ENCODE measurements around the gene GTF2A1.

GTF2A1 gene

DNA sequence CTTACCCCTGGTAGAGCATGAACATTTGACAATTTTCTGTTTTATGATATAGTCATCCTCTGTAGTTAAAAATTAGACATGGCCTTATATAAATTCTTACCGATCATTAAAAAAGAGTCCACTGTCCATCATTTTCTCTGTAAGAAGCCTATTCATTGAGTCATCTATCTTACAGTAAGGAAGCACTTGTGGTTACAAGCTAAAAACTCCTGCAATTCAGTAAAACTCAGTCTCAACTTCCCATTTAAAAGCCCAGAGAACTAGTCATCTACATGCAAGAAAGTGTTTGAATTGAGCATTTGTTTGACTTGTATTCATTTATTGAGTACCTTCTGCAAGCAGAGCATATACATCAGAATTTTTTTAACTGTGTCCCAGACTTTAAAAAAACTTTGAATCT, 63.3 kb downstream of the GTF2A1 start:
- in situ Hi-C loops (cut with HindIII; ENCODE audit: low pct_ligation_motif_present, low pct_unique_long_range_greater_than_20kb, low sequenced_read_pairs): no loop called here
- no peak for DNase-seq

DNA sequence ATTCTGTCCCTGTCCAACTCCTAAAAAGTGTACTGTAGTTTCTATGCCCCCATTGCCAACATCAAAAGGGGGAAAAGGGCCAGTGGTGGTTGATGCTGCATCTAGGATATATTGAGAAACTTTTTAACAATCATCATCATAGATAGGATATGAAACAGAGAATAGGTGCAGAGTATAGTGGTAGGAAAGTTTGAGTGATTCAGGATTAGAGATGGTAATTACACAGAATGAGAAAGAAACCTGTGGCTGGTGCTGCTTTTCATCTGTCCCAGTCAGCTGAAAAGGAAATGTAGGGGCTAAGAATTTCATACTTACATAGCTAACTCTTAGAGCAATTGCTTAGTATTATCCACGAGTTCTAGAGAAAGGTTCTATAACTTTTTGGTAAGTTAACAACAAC, 67.6 kb downstream of the GTF2A1 start:
- no peak for DNase-seq
- in situ Hi-C loops (cut with HindIII; ENCODE audit: low pct_ligation_motif_present, low pct_unique_long_range_greater_than_20kb, low sequenced_read_pairs): no loop called here

DNA sequence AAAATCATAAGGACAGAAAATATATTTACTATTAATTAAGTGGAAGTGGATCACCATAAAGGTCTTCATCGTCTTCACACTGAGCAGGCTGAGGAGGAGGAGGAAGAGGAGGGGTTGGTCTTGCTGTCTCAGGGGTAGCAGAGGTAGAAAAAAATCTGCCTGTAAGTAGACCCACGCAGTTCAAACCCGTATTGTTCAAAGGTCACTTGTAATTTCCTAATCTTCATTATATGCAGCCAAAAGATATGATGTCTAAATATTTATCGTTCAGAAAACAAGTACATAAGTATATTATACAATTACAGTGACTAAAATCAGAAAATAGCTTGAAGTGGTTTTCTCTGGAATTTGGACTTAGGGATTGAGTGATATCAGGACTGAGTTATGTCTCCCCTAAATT, 72.1 kb downstream of the GTF2A1 start:
- in situ Hi-C loops (cut with HindIII; ENCODE audit: low pct_ligation_motif_present, low pct_unique_long_range_greater_than_20kb, low sequenced_read_pairs): no loop called here
- DNase-seq: no peak

DNA sequence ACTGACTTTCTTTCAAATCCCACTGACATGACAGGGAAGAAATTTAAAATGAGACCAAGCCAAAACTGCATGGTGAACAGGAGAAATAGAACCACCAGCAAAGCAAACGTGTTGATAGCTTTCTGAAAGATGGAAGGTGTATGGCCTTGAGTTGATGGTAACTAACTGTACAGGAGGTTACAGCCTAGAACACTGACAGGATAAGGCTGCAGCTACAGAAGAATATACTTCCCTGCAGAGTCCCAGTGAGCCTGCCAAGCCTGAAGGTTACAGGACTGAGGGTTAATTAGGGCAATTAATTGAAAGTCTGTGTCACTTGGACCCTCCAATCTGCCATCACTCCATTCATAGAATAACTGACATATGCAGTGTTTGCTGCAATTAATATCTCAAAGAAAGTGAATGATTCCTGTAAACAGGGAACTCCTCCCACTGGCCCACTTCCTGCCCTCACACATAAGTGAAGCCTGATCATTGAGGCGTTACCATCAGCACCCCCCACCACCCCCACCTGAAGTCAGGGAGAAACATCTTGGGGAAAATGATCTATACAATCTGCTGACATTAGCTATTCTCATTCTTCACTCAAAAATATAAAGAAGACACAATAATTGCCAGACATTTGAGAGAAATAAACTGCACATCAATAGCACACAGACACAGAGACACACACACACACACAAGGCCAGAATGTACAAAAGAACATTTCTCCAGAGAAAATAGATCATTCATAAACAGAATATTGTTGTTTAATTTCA, 73.4 kb downstream of the GTF2A1 start:
- in situ Hi-C loops (cut with HindIII; ENCODE audit: low pct_ligation_motif_present, low pct_unique_long_range_greater_than_20kb, low sequenced_read_pairs): no loop called here
- no peak for DNase-seq

DNA sequence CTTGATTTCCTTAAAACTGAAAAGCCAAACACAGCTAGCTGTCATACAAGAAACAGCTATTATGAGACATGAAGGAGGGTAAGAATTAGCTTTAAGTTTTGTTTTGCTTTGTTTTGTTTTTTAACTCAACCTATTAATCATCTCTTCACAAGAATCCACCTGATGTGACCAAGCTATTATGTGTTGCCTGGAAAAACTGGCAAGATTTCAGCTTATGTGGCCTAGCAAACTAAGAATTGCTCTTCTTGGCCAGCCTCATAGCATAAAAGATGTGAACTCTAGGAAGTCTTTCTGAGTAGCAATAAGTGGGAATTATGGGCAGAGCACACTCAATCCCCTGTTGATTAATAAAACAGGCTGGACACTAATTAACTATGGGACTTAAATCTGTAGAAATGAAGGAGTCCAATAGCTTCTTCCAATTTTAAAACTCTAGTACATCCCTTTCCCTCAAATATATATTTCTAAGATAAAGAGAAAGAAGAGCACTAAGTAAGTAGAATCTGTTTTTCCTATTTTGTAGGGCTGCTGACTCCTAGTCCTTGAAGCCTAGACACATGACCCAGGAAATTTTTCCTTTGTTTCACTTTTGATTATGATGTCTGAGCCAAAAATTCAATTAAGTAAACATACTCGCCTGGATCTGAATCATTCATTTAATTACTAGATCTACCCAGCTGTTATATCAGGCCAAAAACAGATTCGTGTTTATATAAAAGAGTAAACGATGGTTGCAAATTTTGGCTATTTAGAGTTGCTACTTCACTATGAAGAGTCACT, 75.7 kb downstream of the GTF2A1 start:
- DNase-seq: no peak
- in situ Hi-C loops (cut with HindIII; ENCODE audit: low pct_ligation_motif_present, low pct_unique_long_range_greater_than_20kb, low sequenced_read_pairs): no loop called here

DNA sequence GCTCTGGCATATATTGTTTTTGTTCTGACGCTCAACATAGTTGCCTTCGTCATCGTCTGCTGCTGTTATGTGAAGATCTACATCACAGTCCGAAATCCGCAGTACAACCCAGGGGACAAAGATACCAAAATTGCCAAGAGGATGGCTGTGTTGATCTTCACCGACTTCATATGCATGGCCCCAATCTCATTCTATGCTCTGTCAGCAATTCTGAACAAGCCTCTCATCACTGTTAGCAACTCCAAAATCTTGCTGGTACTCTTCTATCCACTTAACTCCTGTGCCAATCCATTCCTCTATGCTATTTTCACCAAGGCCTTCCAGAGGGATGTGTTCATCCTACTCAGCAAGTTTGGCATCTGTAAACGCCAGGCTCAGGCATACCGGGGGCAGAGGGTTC, 77.0 kb downstream of the GTF2A1 start:
- DNase-seq: no peak
- in situ Hi-C loops (cut with HindIII; ENCODE audit: low pct_ligation_motif_present, low pct_unique_long_range_greater_than_20kb, low sequenced_read_pairs): no loop called here

DNA sequence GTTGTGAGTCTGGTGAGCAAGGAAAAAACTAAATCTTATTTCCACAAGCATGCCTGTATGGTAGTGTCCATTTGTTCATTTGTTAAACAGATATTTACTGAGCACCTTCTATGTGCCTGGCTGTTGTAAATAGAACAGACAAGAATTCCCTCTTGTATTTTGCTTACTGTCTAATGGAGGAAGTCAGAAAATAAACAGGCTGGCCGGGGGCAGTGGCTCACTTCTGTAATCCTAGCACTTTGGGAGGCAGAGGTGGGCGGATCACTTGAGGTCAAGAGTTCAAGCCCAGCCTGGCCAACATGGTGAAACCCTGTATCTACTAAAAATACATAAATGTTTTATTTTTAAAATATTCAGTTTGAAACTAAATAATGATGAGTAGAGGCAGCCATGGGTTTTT, 79.3 kb downstream of the GTF2A1 start:
- DNase-seq: no peak

DNA sequence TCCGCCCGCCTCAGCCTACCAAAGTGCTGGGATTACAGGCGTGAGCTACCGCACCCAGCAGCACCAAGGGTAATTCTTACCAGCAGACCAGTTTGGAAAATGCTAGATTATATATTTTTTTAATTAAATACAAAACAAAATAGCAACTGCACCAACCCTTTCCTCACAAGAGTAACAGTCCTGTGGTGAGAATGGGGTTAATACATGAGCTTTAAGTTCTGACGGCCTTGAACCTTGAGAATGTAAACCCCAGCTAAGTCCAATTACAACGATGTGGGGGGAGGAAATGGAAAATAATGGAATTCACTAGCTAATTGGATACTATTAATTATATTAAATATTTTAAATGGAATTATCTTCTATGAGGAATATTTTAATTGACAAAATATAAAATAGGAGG, 82.3 kb downstream of the GTF2A1 start:
- no peak for DNase-seq
- in situ Hi-C loops (cut with HindIII; ENCODE audit: low pct_ligation_motif_present, low pct_unique_long_range_greater_than_20kb, low sequenced_read_pairs): no loop called here

More for the DNA sequence above, 79.3 kb downstream of the GTF2A1 start:
- in situ Hi-C loops (cut with HindIII; ENCODE audit: low pct_ligation_motif_present, low pct_unique_long_range_greater_than_20kb, low sequenced_read_pairs): no loop called here

DNA sequence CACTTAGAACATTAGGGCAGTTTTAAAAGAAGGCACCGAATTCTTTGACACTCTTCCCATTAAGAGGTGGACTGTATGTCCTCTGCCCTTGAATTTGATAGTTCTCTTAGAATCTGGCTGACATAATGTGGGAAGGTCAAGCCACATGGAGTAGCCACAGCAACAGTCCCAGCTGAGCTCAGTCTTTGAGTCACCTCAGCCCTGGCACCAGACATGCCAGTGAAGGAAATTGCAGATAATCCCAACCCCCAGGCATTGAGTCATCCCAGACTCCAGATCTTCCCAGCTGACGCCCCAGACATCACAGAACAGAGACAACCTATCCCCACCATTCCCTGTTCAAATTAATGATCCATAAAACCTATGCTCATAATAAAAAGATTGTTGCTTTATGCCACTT, 83.4 kb downstream of the GTF2A1 start:
- DNase-seq: peak; percentile 75

DNA sequence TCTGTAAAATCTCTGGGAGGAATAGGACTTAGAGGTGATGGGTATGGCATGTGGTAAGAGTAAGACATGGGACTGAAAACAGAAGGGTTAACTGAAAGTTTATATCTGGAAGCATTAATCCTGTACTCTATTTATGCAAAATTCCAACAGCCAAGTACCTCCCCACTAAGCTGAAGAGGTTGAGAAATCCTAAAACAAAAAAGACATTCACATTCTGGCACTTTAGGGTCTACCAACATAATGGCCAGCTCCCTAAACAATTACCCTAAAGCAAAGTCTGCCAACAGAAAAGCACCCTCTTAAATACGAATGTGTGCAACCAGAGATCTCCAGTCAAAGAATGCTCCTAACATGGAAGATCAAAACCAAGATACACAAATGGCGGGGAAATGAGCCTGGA, 87.4 kb downstream of the GTF2A1 start:
- DNase-seq: no peak
- in situ Hi-C loops (cut with HindIII; ENCODE audit: low pct_ligation_motif_present, low pct_unique_long_range_greater_than_20kb, low sequenced_read_pairs): no loop called here

More for the DNA sequence above, 83.4 kb downstream of the GTF2A1 start:
- in situ Hi-C loops (cut with HindIII; ENCODE audit: low pct_ligation_motif_present, low pct_unique_long_range_greater_than_20kb, low sequenced_read_pairs): no loop called here

DNA sequence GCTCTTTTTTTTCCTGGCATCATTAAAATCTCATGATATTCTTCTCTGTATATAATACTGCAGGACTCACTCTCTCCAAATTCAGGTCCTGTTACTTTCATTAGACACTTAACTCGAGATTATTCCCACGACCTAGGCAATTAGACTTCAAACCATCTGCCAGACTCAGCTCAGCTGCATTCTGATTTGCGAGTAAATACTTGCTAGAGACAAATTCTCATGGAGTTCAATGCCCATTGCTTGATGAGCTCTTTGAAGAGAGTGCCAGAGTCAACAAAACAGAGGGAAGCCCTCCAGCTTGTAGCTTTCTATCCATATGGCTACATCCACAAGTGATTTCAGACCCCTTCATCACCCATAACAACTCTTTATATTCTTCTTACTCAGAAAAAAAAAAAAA, 88.3 kb downstream of the GTF2A1 start:
- no peak for DNase-seq
- in situ Hi-C loops (cut with HindIII; ENCODE audit: low pct_ligation_motif_present, low pct_unique_long_range_greater_than_20kb, low sequenced_read_pairs): no loop called here

DNA sequence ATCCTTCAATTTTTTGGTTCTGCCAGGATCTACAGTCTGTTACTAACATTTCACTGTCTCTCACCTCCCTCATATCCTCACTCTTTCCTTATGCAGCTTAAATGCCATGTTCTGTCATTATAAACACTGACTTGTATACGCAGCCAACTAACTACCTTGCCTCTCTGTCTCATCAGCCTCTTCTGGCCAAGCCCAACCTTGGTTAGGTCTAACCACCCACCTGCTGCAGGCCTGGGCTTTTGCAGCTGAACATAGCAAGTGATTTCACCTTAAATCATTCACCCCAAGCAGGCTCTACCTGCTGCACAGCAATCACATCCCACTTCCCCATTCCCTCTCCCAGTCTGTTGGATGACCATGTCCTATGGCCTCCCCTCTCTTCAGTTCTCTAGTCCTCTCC, 91.5 kb downstream of the GTF2A1 start:
- no peak for DNase-seq
- in situ Hi-C loops (cut with HindIII; ENCODE audit: low pct_ligation_motif_present, low pct_unique_long_range_greater_than_20kb, low sequenced_read_pairs): no loop called here

DNA sequence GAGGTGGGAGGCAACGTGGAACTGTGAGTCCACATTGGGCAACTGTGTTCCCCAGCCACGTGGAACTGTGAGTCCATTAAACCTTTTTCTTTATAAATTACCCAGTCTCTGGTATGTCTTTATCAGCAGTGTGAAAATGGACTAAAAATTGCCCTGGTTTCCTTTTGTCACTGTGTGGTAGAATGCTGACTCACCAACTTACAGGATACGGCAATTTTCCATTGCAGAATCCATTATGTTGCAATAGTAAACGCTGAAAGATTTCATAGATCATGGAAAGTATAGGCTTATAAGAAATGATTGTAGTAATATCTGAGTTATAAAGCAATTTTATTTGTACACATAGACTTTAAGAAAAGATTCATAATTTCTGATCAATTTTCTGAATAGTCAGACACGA, 93.0 kb downstream of the GTF2A1 start:
- no peak for DNase-seq
- in situ Hi-C loops (cut with HindIII; ENCODE audit: low pct_ligation_motif_present, low pct_unique_long_range_greater_than_20kb, low sequenced_read_pairs): no loop called here

DNA sequence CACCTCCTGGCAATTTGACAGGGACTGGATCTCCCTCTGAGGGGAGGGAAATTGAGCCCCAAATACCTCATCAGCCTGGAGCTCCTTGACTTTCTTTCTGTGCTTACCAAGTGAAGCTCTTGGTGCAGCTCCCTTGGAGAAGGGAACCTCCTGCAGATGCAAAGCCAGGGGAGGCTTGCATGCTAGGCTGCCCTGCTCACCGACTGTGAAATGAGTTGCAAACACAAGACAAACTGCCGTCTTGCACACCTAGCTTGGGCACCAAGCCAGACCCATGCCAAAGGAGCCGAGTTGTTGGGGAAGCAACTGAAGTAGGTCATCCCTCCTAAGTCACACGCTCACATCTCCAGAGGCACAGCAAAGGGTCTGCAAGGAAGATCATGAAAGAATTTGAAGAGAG, 95.2 kb downstream of the GTF2A1 start:
- in situ Hi-C loops (cut with HindIII; ENCODE audit: low pct_ligation_motif_present, low pct_unique_long_range_greater_than_20kb, low sequenced_read_pairs): no loop called here
- no peak for DNase-seq

Data from ACHN (cell line).